Measurements from ENCODE around the gene LARGE1. TPM values are rescaled to one million over a fixed set of nuclear protein-coding genes. Genes with fewer than 3 reads are reported as not detected.

Gene LARGE1
- total and polyA plus RNA-seq, 11 donors: 31.2 to 211 (median 129) TPM

DNA sequence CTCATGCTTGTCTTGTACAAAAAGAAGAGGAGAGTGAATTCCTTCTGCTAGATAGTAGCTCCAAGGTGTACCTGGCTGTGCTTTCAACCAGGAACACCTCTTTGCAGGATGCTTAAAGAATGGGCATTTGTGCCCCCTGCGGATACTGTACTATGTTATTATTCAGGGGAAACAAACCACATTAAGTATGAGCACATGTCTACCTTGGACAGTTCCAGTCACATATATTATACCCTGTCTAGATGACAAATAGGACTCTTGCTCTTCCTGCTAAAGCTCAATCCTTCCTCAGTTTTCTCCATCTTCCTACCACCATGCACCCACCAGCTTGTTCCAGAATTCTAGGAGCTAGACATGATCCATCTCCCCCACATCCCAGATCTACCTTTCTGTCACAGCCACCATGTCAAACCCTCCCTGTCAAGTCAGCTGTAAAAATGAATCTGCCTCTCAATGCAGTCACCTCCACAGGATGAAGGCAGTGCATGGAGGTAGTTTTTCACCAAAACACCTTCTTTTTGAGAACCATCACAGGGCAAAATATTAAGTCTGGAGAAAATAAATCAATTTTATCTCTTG lies 337.4 kb downstream of the LARGE1 start:
- Histone ChIP-seq H3K9me3 (no peaks in the 10 kb centered on the region), H3K4me3 (no peak overlapping the region), H3K36me3 (no peaks in the 10 kb centered on the region), H3K4me1 (peaks cover 0 to 20% (median 12%) of the 10 kb centered on the region in 12 donors), H3K27me3 (no peaks in the 10 kb centered on the region), H3K27ac (no peak overlapping the region)
- no peak for ATAC-seq
- WGBS, 4 donors: 93 to 100% (median 99%) methylated on average over 1 of the region's 1 CpG
- DNase-seq: no peak
- intact Hi-C loops (cut with DNase I): loop anchor here in 1 of 10 donors (5.0 to 10.0 kb wide), 2 partner anchors 281 to 522 kb away; no protein-coding TSS in a partner anchor
- TF ChIP-seq, protein P1, sequence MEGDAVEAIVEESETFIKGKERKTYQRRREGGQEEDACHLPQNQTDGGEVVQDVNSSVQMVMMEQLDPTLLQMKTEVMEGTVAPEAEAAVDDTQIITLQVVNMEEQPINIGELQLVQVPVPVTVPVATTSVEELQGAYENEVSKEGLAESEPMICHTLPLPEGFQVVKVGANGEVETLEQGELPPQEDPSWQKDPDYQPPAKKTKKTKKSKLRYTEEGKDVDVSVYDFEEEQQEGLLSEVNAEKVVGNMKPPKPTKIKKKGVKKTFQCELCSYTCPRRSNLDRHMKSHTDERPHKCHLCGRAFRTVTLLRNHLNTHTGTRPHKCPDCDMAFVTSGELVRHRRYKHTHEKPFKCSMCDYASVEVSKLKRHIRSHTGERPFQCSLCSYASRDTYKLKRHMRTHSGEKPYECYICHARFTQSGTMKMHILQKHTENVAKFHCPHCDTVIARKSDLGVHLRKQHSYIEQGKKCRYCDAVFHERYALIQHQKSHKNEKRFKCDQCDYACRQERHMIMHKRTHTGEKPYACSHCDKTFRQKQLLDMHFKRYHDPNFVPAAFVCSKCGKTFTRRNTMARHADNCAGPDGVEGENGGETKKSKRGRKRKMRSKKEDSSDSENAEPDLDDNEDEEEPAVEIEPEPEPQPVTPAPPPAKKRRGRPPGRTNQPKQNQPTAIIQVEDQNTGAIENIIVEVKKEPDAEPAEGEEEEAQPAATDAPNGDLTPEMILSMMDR (IDR thresholded peaks at IDR 0.05): no peak
- TF ChIP-seq POLR2A (IDR thresholded peaks at IDR 0.05): no peak

DNA sequence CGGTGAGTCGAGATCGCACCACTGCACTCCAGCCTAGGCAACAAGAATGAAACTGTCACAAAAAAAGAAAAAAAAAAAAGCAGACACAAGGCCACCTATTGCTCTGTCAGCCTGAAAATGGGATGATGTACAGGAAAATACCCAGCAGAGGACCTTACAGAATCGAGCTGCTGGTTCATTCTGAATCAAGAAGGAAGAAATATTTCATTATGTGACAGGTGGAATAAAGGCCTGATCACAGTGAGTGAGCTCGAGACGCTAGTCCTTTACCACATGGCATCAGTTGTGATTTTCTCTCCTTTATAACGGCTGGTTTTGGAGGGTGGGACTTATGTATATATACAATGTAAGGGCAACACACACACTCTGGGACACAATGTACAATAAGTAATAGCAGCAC lies 340.0 kb downstream of the LARGE1 start:
- Histone ChIP-seq H3K27ac (no peak overlapping the region), H3K4me1 (peaks cover 0 to 28% (median 14%) of the 10 kb centered on the region in 12 donors), H3K4me3 (no peak overlapping the region), H3K36me3 (no peaks in the 10 kb centered on the region), H3K27me3 (no peaks in the 10 kb centered on the region), H3K9me3 (no peaks in the 10 kb centered on the region)
- intact Hi-C loops (cut with DNase I): loop anchor here in 1 of 10 donors (2.0 to 10.0 kb wide), 3 partner anchors 62 to 524 kb away; no protein-coding TSS in a partner anchor
- WGBS, 4 donors: 89 to 93% (median 91%) methylated on average over 7 of the region's 7 CpGs
- no peak for TF ChIP-seq POLR2A (IDR thresholded peaks at IDR 0.05)
- TF ChIP-seq, protein P1 (IDR thresholded peaks at IDR 0.05): no peak
- no peak for ATAC-seq
- DNase-seq: no peak

DNA sequence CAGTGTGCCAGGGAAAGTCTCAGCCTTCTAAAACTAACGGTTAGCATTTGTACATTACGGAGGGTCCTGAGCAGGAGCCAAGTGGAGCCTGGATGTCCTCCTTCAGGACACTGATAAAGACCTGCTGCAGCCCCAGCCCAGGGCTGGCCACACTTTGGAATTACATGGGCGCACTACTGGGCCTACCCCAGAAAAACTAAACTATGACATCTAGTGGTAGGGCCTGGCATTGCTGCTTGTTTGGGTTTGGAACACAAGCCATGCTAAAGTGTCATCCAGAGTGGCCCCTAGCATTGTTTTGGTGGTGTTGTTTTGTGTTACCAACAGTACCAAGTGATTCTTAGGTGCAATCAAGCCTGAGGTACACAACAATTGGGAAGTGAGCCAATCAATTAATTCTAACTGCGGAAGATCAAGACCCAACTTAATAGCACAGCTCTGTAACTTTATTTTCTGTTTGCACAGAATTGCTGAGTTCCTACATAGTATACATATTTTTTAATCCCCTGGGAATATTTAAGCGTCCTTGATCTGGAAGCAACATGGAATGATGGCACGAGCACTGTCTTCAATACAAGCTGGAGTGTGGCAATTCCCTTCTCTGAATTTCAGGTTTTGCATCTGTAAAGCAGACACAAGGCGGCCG lies 340.7 kb downstream of the LARGE1 start:
- TF ChIP-seq POLR2A (IDR thresholded peaks at IDR 0.05): no peak
- TF ChIP-seq, protein P1 (IDR thresholded peaks at IDR 0.05): peak; percentile 77 to 98 (median 92)
- H3K36me3 ChIP-seq: no peaks in the 10 kb centered on the region
- ATAC-seq (peak; percentile 88 to 92 (median 90)), DNase-seq (peak in 4 of 5 donors; percentile 65 to 70 (median 69))
- peaks cover 0 to 34% (median 14%) of the 10 kb centered on the region in 12 donors for H3K4me1 ChIP-seq
- H3K27me3 ChIP-seq: no peaks in the 10 kb centered on the region
- H3K9me3 ChIP-seq: no peaks in the 10 kb centered on the region
- WGBS, 4 donors: 46 to 63% (median 49%) methylated on average over 7 to 8 of the region's 8 CpGs
- H3K4me3 ChIP-seq: no peak overlapping the region
- peak overlapping the region in 2 of 12 donors; percentile 13 to 37 for H3K27ac ChIP-seq
- intact Hi-C loops (cut with DNase I): loop anchor here (1.0 to 10.0 kb wide), 10 partner anchors 57 to 525 kb away; partner anchors contain the start of gene LARGE1 (in 1 of the 10)

DNA sequence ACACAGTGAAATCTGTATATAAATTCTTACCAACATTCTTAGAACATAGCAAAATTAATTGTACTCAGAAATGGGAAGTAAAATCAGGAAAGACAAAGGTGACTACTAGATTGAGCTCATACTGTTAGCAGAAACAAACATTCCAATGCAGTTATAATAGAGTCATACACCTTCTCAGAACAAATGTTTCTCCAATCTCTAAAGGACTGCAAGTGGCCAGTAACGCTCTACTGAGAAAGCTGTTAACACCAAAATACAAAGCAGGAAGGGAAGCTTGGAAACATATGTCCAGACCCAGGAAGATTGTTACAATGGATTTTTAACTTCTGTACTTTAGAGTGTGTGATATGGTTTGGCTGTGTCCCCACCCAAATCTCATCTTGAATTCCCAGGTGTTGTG lies 341.5 kb downstream of the LARGE1 start:
- Histone ChIP-seq H3K4me3 (no peak overlapping the region), H3K27me3 (no peaks in the 10 kb centered on the region), H3K4me1 (peaks cover 0 to 34% (median 14%) of the 10 kb centered on the region in 12 donors), H3K9me3 (no peaks in the 10 kb centered on the region), H3K27ac (peak overlapping the region in 2 of 12 donors; percentile 13 to 37), H3K36me3 (no peaks in the 10 kb centered on the region)
- intact Hi-C loops (cut with DNase I): loop anchor here in 9 of 10 donors (1.0 to 10.0 kb wide), 9 partner anchors 56 to 344 kb away; partner anchors contain the start of gene LARGE1 (in 1 of the 9)
- DNase-seq: no peak
- TF ChIP-seq, protein P1 (IDR thresholded peaks at IDR 0.05): no peak
- TF ChIP-seq POLR2A (IDR thresholded peaks at IDR 0.05): no peak
- no peak for ATAC-seq
- WGBS, 4 donors: 28 to 59% (median 38%) methylated on average over 1 of the region's 1 CpG
